Lung (tissue), 12 donors: ENCODE measurements around the gene UBE2E1. TPM values are rescaled to one million over a fixed set of nuclear protein-coding genes. Genes with fewer than 3 reads are reported as not detected.

Experiments
- ATAC-seq: fragments of 200-7000 bp; cut with Tn5 transposase; one replicate; pipeline ENCODE4 v1.9.1; 2020; ENCODE audit warnings: moderate number of reproducible peaks; ENCODE audit not compliant: insufficient read depth, low FRiP score
- DNase-seq, 3 donors: peaks; one replicate each; pipeline ENCODE4 v3.0.0-alpha.2; 2013 to 2017
- H3K27ac ChIP-seq, 2 donors: one replicate each; pipeline ENCODE4 v1.5.1; 2013; ENCODE audit warnings: mild to moderate bottlenecking in 2 of 2, moderate library complexity in 2 of 2, control low read depth in 1 of 2, inconsistent platforms in 1 of 2, low read depth in 1 of 2, low read length in 1 of 2
- H3K27me3 ChIP-seq, 3 donors: one replicate each; pipeline ENCODE4 v1.5.1; 2013; ENCODE audit warnings: low read length in 2 of 3; ENCODE audit not compliant: control insufficient read depth in 3 of 3, insufficient read depth in 3 of 3
- H3K36me3 ChIP-seq, 4 donors: one replicate each; pipeline ENCODE4 v1.5.1; 2013; ENCODE audit warnings: low read length in 4 of 4, mild to moderate bottlenecking in 1 of 4, moderate library complexity in 1 of 4; ENCODE audit not compliant: control insufficient read depth in 4 of 4, insufficient read depth in 4 of 4
- H3K4me1 ChIP-seq, 5 donors: one replicate each; pipeline ENCODE4 v1.5.1; 2013; ENCODE audit warnings: low read length in 5 of 5, mild to moderate bottlenecking in 2 of 5, moderate library complexity in 1 of 5; ENCODE audit not compliant: control insufficient read depth in 5 of 5, insufficient read depth in 5 of 5
- H3K4me3 ChIP-seq: one replicate; pipeline ENCODE4 v1.5.1; 2013; ENCODE audit warnings: mild to moderate bottlenecking, control low read depth, moderate library complexity
- H3K9ac ChIP-seq, 2 donors: one replicate each; pipeline ENCODE4 v1.5.1; 2013; ENCODE audit warnings: low read length in 2 of 2, control low read depth in 1 of 2; ENCODE audit not compliant: insufficient read depth in 1 of 2
- H3K9me3 ChIP-seq, 4 donors: one replicate each; pipeline ENCODE4 v1.5.1; 2013; ENCODE audit warnings: low read length in 3 of 4, mild to moderate bottlenecking in 1 of 4, moderate library complexity in 1 of 4; ENCODE audit not compliant: control insufficient read depth in 4 of 4, insufficient read depth in 3 of 4
- WGBS, 2 donors: extraction: QIAGEN DNeasy Blood & Tissue Kit; methylation state at CpG; one replicate each; pipeline ENCODE4 v1.1.7; 2013; 5-methylcytosine and 5-hydroxymethylcytosine counted together
- polyA plus RNA-seq, 2 donors: library from polyadenylated mRNA; stranded (reverse); fragments of 200-250 nt; gene quantifications; one replicate each; pipeline ENCODE4 v1.2.1, GENCODE V29; 2013
- total RNA-seq, 2 donors: library from RNA; depleted of rRNA in 1 of 2; stranded (reverse); fragments of >200 nt in 1 of 2; gene quantifications; one replicate each; pipeline ENCODE4 v1.2.1, GENCODE V29; 2014 to 2021
- TF ChIP-seq, protein P1 (sequence below): IDR thresholded peaks from 2 replicates; pipeline ENCODE4 v1.5.1; 2012; ENCODE audit warnings: mild to moderate bottlenecking; ENCODE audit errors: control extremely low read depth, extremely low read depth
- donor health status: control.
- donor health status: control.
- donor health status: Bipolar disorder and iron deficiency.
- donor health status: healthy.
- donor health status: DM: yes; HTN: yes; CAD: no.

UBE2E1 gene
- total and polyA plus RNA-seq, 4 donors = 74.1 to 156 (median 87.6) TPM

DNA sequence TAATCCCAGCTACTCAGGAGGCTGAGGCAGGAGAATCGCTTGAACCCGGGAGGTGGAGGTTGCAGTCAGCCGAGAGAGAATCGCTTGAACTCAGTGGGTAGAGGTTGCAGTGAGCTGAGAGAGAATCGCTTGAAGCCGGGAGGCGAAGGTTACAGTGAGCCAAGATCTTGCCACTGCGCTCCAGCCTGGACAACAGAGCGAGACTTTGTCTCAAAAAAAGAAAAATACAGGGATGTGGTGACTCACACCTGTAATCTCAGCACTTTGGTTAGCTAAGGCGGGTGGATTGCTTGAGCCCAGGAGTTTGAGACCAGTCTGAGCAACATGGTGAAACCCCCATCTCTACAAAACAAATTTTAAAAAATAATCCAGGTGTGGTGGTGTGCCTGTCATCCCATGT, 26.8 kb downstream of the UBE2E1 start:
- no peaks in the 10 kb centered on the region for H3K27me3 ChIP-seq
- ATAC-seq (no peak), DNase-seq (no peak)
- TF ChIP-seq, protein P1, sequence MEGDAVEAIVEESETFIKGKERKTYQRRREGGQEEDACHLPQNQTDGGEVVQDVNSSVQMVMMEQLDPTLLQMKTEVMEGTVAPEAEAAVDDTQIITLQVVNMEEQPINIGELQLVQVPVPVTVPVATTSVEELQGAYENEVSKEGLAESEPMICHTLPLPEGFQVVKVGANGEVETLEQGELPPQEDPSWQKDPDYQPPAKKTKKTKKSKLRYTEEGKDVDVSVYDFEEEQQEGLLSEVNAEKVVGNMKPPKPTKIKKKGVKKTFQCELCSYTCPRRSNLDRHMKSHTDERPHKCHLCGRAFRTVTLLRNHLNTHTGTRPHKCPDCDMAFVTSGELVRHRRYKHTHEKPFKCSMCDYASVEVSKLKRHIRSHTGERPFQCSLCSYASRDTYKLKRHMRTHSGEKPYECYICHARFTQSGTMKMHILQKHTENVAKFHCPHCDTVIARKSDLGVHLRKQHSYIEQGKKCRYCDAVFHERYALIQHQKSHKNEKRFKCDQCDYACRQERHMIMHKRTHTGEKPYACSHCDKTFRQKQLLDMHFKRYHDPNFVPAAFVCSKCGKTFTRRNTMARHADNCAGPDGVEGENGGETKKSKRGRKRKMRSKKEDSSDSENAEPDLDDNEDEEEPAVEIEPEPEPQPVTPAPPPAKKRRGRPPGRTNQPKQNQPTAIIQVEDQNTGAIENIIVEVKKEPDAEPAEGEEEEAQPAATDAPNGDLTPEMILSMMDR = no peak
- no peak overlapping the region for H3K4me3 ChIP-seq
- no peaks in the 10 kb centered on the region for H3K9me3 ChIP-seq
- H3K4me1 ChIP-seq = peaks cover 4 to 25% (median 16%) of the 10 kb centered on the region in 5 donors
- no peak overlapping the region for H3K9ac ChIP-seq
- 99 to 100% methylated on average over 10 of the region's 10 CpGs for WGBS, 2 donors
- no peak overlapping the region for H3K27ac ChIP-seq
- no peaks in the 10 kb centered on the region for H3K36me3 ChIP-seq

DNA sequence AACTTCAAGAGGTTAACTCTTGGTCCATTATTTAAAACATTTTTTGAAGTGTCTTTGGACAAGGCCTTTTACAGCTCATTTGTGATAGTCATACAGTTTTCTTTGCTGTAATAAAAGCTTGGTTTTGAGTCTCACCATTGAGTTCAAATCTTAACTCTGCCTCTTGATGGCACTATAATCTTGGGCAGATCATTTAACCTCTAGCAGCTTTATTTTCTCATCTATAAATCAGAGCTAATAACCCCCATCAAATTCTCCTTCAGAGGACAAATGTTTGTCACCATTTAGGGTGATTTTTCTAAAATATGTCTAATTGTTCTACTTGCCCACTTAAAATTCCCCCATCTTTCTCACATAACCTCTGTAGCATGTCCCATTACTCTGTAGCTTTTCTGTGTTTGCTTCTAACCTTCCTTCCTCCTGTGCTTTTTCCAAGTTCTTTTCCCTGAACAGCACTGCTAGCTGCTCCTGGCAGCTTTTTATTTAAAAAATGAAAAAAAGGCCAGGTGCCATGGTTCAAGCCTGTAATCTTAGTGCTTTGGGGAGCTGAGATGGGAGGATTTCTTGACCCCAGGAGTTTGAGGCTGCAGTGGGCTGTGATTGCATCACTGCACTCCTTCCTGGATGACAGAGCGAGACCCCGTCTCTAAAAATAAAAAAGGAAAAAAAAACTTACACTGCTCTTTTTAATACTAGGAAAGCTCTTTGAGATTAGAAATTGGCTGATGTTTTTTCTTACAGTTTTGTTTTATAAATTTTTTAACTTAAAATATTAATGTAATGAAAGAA, 28.5 kb downstream of the UBE2E1 start:
- ATAC-seq (no peak), DNase-seq (no peak)
- Histone ChIP-seq H3K9me3 (no peaks in the 10 kb centered on the region), H3K4me3 (no peak overlapping the region), H3K36me3 (no peaks in the 10 kb centered on the region), H3K27ac (no peak overlapping the region), H3K9ac (no peak overlapping the region), H3K27me3 (no peaks in the 10 kb centered on the region), H3K4me1 (peaks cover 4 to 25% (median 18%) of the 10 kb centered on the region in 5 donors)
- TF ChIP-seq, protein P1 = no peak
- 34 to 68% methylated on average over 2 of the region's 2 CpGs for WGBS, 2 donors

DNA sequence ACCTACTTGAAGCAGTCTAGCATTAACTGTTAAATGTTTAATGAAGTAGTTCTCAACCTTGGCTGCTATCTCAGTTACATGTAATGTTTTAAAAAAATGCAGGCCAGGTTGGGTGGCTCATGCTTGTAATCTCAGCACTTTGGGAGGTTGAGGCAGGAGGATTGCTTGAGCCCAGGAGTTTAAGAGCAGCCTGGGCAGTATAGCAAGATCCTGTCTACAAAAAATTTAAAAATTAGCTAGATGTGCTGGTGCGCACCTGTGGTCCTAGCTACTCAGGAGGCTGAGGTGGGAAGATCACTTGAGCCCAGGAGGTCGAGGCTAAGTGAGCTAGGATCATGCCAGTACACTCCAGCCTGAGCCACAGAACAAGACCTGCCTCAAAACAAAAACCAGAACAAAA, 29.3 kb downstream of the UBE2E1 start:
- Histone ChIP-seq H3K27me3 (no peaks in the 10 kb centered on the region), H3K4me1 (peaks cover 4 to 25% (median 13%) of the 10 kb centered on the region in 5 donors), H3K4me3 (no peak overlapping the region), H3K36me3 (no peaks in the 10 kb centered on the region), H3K27ac (no peak overlapping the region), H3K9me3 (no peaks in the 10 kb centered on the region), H3K9ac (no peak overlapping the region)
- WGBS, 2 donors = 92 to 93% methylated on average over 2 of the region's 2 CpGs
- TF ChIP-seq, protein P1 = no peak
- no peak for DNase-seq
- ATAC-seq = no peak

DNA sequence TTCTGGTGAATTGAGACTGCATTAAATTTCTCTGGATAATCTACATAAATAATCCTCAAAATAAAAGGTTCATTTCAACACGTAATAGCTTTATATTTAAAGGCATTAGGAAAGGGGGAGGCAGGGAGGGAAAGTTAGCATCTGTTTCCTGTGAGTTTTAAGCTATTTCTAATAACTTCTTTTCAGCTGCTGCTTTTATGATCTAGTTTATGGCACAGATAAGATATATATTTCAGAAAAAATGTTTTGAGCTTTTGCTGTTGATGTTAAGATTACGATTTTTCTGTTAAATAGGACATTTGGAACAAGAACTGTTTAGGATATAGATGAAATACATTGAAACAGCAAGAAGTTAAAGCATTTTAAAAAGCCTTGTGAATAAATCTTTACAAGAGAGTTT, 30.0 kb downstream of the UBE2E1 start:
- Histone ChIP-seq H3K4me1 (peaks cover 7 to 25% (median 15%) of the 10 kb centered on the region in 5 donors), H3K9ac (peak overlapping the region in 1 of 2 donors; percentile 13), H3K27me3 (no peaks in the 10 kb centered on the region), H3K27ac (no peak overlapping the region), H3K4me3 (no peak overlapping the region), H3K9me3 (no peaks in the 10 kb centered on the region), H3K36me3 (no peaks in the 10 kb centered on the region)
- DNase-seq (no peak), ATAC-seq (no peak)
- TF ChIP-seq, protein P1 = no peak
- WGBS, 2 donors = 23 to 62% methylated on average over 2 of the region's 2 CpGs
